Liver (tissue), 9 donors: ENCODE data around the gene MRM1. TPM values are rescaled to one million over a fixed set of nuclear protein-coding genes. Genes with fewer than 3 reads are reported as not detected.

Experiments used
- DNase-seq: peaks from one replicate; pipeline ENCODE4 v3.0.0-alpha.2; 2017; ENCODE audit warnings: low spot score
- H3K27ac ChIP-seq, 2 donors: one replicate each; pipeline ENCODE4 v1.7.0; 2013; ENCODE audit warnings: inconsistent platforms in 2 of 2, low read length in 2 of 2, control low read depth in 1 of 2, low read depth in 1 of 2, mild to moderate bottlenecking in 1 of 2
- H3K27me3 ChIP-seq, 4 donors: one replicate each; pipeline versions ENCODE4 v1.6.1 to v1.7.0; 2013; ENCODE audit warnings: low read length in 3 of 4, inconsistent platforms in 1 of 4, mild to moderate bottlenecking in 1 of 4, moderate library complexity in 1 of 4; ENCODE audit not compliant: control insufficient read depth in 4 of 4, insufficient read depth in 4 of 4
- H3K36me3 ChIP-seq, 4 donors: one replicate each; pipeline versions ENCODE4 v1.6.1 to v1.7.0; 2013; ENCODE audit warnings: low read length in 3 of 4, mild to moderate bottlenecking in 3 of 4, low read depth in 1 of 4, moderate library complexity in 1 of 4; ENCODE audit not compliant: control insufficient read depth in 4 of 4, insufficient read depth in 3 of 4
- H3K4me1 ChIP-seq, 4 donors: one replicate each; pipeline versions ENCODE4 v1.6.1 to v1.7.0; 2013; ENCODE audit warnings: low read length in 3 of 4, mild to moderate bottlenecking in 3 of 4, moderate library complexity in 1 of 4; ENCODE audit not compliant: control insufficient read depth in 4 of 4, insufficient read depth in 4 of 4
- H3K4me3 ChIP-seq, 3 donors: one replicate each; pipeline versions ENCODE4 v1.6.1 to v1.7.0; 2013; ENCODE audit warnings: low read length in 3 of 3, control low read depth in 1 of 3, low read depth in 1 of 3, mild to moderate bottlenecking in 1 of 3
- H3K9ac ChIP-seq, 2 donors: one replicate each; pipeline ENCODE4 v1.7.0; 2013; ENCODE audit warnings: low read length in 2 of 2, mild to moderate bottlenecking in 2 of 2, moderate library complexity in 2 of 2, control low read depth in 1 of 2, low read depth in 1 of 2
- H3K9me3 ChIP-seq, 4 donors: one replicate each; pipeline versions ENCODE4 v1.6.1 to v1.7.0; 2013; ENCODE audit warnings: low read length in 3 of 4; ENCODE audit not compliant: control insufficient read depth in 4 of 4
- ATF3 ChIP-seq: IDR thresholded peaks from 2 replicates; pipeline ENCODE4 v1.6.1; 2016; ENCODE audit warnings: antibody characterized with exemption
- CTCF ChIP-seq: fragments of 150-350 bp; IDR thresholded peaks from 2 replicates; pipeline ENCODE4 v1.5.1; 2017; ENCODE audit warnings: improper control_type of control experiment, low read depth, low read length; ENCODE audit not compliant: missing input control
- EGR1 ChIP-seq, 2 donors: IDR thresholded peaks; 2 replicates each; pipeline ENCODE4 v1.6.1; 2016 to 2018; ENCODE audit warnings: antibody characterized with exemption in 2 of 2, low read depth in 2 of 2
- FOXA1 ChIP-seq: IDR thresholded peaks from 2 replicates; pipeline ENCODE4 v1.6.1; 2016; ENCODE audit warnings: antibody characterized with exemption
- GABPA ChIP-seq, 2 donors: IDR thresholded peaks in 1 of 2; conservative IDR thresholded peaks in 1 of 2; 2 replicates each; pipeline ENCODE4 v1.6.1; 2016; ENCODE audit warnings: antibody characterized with exemption in 2 of 2, mild to moderate bottlenecking in 1 of 2, moderate library complexity in 1 of 2
- HNF4A ChIP-seq, 2 donors: conservative IDR thresholded peaks; 2 replicates each; pipeline ENCODE4 v1.6.1; 2016; ENCODE audit warnings: antibody characterized with exemption in 2 of 2, mild to moderate bottlenecking in 2 of 2
- HNF4G ChIP-seq: IDR thresholded peaks from 2 replicates; pipeline ENCODE4 v1.6.1; 2016; ENCODE audit warnings: antibody characterized with exemption
- JUND ChIP-seq, 2 donors: IDR thresholded peaks; 2 replicates each; pipeline ENCODE4 v1.6.1; 2016; ENCODE audit warnings: antibody characterized with exemption in 2 of 2
- MAX ChIP-seq: IDR thresholded peaks from 2 replicates; pipeline ENCODE4 v1.6.1; 2016; ENCODE audit warnings: antibody characterized with exemption
- NR2F2 ChIP-seq: IDR thresholded peaks from 2 replicates; pipeline ENCODE4 v1.6.1; 2016; ENCODE audit warnings: antibody characterized with exemption
- RAD21 ChIP-seq, 2 donors: IDR thresholded peaks; 2 replicates each; pipeline ENCODE4 v1.6.1; 2016; ENCODE audit warnings: antibody characterized with exemption in 2 of 2, mild to moderate bottlenecking in 2 of 2
- REST ChIP-seq: IDR thresholded peaks from 2 replicates; pipeline ENCODE4 v1.6.1; 2016; ENCODE audit warnings: antibody characterized with exemption, mild to moderate bottlenecking
- RXRA ChIP-seq, 2 donors: IDR thresholded peaks; 2 replicates each; pipeline ENCODE4 v1.6.1; 2017 to 2018; ENCODE audit warnings: antibody characterized with exemption in 2 of 2, mild to moderate bottlenecking in 1 of 2
- TAF1 ChIP-seq: conservative IDR thresholded peaks from 2 replicates; pipeline ENCODE4 v1.6.1; 2016; ENCODE audit warnings: antibody characterized with exemption, mild to moderate bottlenecking
- YY1 ChIP-seq: IDR thresholded peaks from 2 replicates; pipeline ENCODE4 v1.6.1; 2016; ENCODE audit warnings: antibody characterized with exemption, mild to moderate bottlenecking
- ZBTB33 ChIP-seq: IDR thresholded peaks from 2 replicates; pipeline ENCODE4 v1.6.1; 2016; ENCODE audit warnings: antibody characterized with exemption
- WGBS: extraction: QIAGEN DNeasy Blood & Tissue Kit; methylation state at CpG from one replicate; pipeline ENCODE4 v1.1.7; 2013; 5-methylcytosine and 5-hydroxymethylcytosine counted together
- polyA plus RNA-seq, 2 donors: library from polyadenylated mRNA; stranded (reverse) in 1 of 2; unstranded in 1 of 2; fragments of 200-250 nt in 1 of 2; fragments of >200 nt in 1 of 2; fragmentation: Nextera tagmentation in 1 of 2; extraction: Ambion mirVana in 1 of 2; gene quantifications; one replicate each; pipeline versions ENCODE4 v1.2.1 to v1.2.3, GENCODE V29; 2013 to 2015
- total RNA-seq, 2 donors: library from RNA; depleted of rRNA; stranded (reverse); fragments of >200 nt; gene quantifications; one replicate each; pipeline ENCODE4 v1.2.3, GENCODE V29; 2014
- donor health status: healthy.
- donor health status: healthy.
- donor health status: healthy.
- donor health status: healthy.
- donor health status: healthy.

The MRM1 gene
- total and polyA plus RNA-seq, 4 donors: 3.2 to 5.9 (median 5.2) TPM

- TF ChIP-seq REST (no peak), HNF4A (conservative IDR thresholded peaks at IDR 0.05) (no peak), GABPA (IDR thresholded peaks at IDR 0.05 in 1 of 2, conservative IDR thresholded peaks at IDR 0.05 in 1 of 2) (no peak), HNF4G (no peak), FOXA1 (no peak)
Observed at GRCh38 chr17:36609498-36609862, 8.1 kb downstream of the MRM1 start (continued).

- WGBS: 84% methylated on average over 6 of the region's 6 CpGs
- Histone ChIP-seq H3K9me3 (no peaks in the 10 kb centered on the region), H3K9ac (no peak overlapping the region), H3K36me3 (no peaks in the 10 kb centered on the region), H3K27ac (no peak overlapping the region), H3K27me3 (no peaks in the 10 kb centered on the region), H3K4me1 (no peaks in the 10 kb centered on the region), H3K4me3 (no peak overlapping the region)
- TF ChIP-seq MAX (no peak), HNF4A (conservative IDR thresholded peaks at IDR 0.05) (no peak), ZBTB33 (no peak), ATF3 (no peak), RXRA (IDR thresholded peaks at IDR 0.05) (no peak), HNF4G (no peak), GABPA (IDR thresholded peaks at IDR 0.05 in 1 of 2, conservative IDR thresholded peaks at IDR 0.05 in 1 of 2) (no peak), FOXA1 (no peak), RAD21 (IDR thresholded peaks at IDR 0.05) (no peak), YY1 (no peak), EGR1 (IDR thresholded peaks at IDR 0.05; ENCODE audit: low read depth in 2 of 2) (no peak), TAF1 (no peak), JUND (IDR thresholded peaks at IDR 0.05) (no peak), NR2F2 (no peak), REST (no peak), CTCF (no peak)
- DNase-seq: no peak
Observed at GRCh38 chr17:36610474-36610873, 9.1 kb downstream of the MRM1 start.
